ENCODE results near the gene DNAH8.
"Not testable (repeated sequence)": the region's sequence is repeated elsewhere in the genome, so short reads cannot be mapped to it uniquely, and the experiment has no call there.

DNAH8 gene

DNA sequence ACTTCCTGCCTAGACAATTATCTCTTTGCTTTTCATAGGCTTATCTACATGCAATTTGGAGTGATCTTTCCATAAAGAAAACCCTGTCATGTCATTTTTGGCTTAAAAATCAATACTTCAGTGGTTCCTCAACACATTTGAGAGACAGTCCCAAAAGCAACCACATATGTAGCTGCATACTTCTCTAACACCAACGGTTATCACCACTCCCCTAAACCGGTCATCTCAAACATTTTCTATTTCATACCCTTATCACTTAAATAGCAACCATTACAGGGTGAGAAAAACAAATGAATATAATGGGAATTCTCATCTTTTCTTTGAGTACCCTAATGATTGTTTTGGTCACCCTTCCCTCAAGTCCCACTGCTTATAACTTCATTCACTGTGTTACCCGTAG, 17.3 kb upstream of the DNAH8 start:
- no peak for DNase-seq (ENCODE audit: low read depth, low spot score)

DNA sequence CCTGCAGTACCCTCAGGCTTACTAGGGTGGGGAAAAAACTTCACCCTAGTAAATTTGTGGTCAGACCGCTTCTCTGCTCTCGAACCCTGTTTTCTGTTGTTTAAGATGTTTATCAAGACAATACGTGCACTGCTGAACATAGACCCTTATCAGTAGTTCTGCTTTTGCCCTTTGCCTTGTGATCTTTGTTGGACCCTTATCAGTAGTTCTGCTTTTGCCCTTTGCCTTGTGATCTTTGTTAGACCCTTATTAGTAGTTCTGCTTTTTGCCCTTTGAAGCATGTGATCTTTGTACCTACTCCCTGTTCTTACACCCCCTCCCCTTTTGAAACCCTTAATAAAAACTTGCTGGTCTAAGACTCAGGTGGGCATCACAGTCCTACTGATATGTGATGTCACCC, 15.4 kb upstream of the DNAH8 start:
- DNase-seq (ENCODE audit: low read depth, low spot score) = not testable (repeated sequence)

DNA sequence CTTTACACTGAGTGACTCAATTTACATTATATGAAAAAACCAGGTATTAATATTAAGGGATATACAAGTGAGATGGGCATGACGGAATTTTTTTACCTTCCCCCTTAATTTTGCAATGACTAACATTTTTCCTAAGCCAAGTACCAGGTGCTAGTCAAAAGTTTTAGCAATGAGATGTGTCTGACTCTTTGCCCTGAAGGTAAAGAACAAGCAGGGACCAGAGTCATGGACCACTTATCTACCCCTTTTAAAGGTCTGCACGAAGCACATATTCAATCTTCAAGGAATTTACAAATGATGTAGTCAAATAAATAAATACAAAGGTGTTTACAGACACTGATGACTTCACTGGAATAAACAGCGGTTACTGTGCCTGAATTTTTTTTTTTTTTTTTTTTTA, 13.6 kb upstream of the DNAH8 start:
- no peak for DNase-seq (ENCODE audit: low read depth, low spot score)

DNA sequence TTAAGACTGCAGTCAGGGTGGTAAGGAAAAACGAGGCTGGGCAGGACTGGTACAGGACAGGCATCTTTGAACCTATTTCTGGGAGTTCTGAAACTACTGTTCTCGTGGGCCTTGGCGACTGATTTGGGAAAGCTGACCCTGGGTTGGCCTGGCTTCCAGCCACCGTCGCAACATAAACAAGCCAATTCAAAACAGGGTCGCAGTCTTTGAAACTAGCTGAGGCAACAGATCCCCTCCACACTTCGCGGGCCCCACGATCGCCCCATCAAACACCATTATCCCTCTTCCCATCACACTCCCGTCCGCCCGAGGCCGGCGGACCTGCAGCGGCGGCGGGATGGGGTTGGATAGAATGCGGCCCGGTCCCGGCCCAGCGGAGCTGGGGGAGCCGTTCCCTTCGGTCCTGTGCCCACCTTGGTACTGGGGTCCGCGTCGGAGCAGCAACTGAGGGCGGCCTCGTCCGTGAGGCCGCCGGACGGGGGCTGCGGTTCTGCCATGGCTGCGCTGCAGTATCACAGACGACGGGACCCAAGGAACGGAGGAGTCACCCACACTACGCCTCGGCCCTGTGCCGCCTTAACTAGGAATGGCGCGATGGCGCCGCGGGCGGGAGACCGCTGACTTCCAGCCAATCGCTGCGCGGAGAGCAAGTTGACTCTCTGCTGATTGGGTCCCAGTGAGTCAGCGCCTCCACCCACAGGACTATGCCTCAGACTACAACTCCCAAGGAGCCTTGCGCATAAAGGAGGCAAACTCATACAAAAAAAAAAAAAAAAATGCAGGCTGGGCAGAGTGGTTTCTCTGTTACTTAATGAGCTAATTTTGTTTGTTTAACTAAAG, 12.3 kb upstream of the DNAH8 start, which contains the start of gene GLO1:
Gene GLO1 (minus strand): TSS at position 588 of the 840 bp plus-strand sequence. CDS start 91 bp downstream, at position 497.
- peak; percentile 92 for DNase-seq (ENCODE audit: low read depth, low spot score)

DNA sequence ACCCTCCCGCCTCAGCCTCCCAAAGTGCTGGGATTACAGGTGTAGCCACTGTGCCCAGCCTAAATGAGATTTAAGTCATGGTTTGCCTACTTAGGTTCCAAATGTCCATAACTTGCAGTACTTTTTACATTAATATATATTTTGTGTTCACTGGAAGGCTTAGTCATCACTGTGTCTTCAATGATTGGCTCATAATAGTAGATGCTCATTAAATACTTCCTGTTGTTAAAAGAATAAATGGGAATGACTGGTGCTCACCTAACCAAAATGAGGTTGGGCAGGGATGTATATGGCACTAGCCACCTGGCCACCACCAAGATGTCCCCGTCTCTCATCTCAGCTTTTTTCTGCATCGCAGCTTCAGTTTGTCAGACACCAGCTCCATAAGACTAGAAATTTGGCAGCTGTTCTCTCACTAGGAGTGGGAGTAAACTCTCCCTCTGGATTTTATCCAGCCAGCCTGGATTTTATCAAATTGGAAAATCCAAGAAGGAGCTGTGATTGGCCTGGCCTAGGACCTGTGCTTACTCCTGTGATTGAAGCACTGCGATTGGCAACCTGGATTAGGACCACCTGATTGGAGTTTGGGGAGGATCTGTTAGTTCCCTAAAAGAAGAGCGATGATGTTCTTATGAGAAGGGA, 11.0 kb upstream of the DNAH8 start:
- no peak for DNase-seq (ENCODE audit: low read depth, low spot score)

DNA sequence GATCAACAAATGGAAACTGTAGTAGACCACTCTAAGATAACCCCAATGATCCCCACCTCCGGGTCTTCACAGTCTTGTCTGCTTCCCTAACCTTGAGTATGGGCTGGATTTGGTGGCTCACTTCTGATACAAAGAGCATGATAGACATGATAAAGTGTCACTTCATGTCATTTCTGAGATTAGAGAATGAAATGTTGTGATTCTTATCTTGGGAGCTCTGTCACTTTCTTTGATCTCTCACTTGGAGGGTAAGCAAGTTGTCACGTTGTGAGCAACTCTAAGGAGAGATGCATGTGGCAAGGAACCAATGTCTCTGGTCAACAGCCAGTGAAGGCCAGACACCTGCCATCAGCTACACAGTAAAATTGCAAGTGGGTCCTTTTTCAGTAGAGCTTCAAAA, 9.2 kb upstream of the DNAH8 start:
- no peak for DNase-seq (ENCODE audit: low read depth, low spot score)

DNA sequence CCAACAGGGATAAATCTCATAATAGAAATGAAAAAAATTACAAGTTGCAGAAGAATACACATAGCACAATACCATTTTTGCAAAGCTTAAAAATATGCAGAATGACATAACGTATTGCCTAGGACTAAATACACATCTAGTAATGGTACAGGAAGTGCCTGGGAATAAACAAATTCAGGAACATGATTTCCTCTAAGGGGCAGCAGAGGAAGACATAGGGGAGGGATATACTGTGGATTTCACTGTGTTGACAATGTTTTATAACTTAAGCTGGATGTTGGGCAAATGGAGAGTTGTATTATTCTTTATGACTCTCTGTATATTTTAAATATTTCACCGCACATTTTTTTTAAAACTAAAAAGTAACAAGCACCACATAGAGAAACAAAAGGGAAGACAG, 6.6 kb upstream of the DNAH8 start:
- no peak for DNase-seq (ENCODE audit: low read depth, low spot score)

DNA sequence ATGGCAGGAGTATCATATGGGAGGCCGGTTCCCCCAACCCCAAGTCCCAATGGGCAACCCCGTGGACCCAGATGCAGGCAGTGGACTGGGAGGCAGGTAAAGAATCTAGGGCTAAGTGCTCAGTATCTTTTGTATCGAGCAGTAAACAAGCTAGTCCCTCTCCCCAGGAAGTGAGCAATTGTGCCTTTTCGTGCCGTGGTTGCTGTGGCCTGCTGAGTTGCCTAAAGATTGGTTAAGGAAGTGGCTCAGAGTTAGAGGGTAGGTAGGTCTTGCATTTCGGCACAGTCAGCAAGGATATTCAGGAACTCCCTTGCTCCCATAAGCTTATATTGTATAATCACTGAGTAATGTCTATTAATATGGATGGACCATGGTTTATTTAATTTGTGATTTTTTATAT, 1.3 kb upstream of the DNAH8 start:
- DNase-seq (ENCODE audit: low read depth, low spot score) = no peak

DNA sequence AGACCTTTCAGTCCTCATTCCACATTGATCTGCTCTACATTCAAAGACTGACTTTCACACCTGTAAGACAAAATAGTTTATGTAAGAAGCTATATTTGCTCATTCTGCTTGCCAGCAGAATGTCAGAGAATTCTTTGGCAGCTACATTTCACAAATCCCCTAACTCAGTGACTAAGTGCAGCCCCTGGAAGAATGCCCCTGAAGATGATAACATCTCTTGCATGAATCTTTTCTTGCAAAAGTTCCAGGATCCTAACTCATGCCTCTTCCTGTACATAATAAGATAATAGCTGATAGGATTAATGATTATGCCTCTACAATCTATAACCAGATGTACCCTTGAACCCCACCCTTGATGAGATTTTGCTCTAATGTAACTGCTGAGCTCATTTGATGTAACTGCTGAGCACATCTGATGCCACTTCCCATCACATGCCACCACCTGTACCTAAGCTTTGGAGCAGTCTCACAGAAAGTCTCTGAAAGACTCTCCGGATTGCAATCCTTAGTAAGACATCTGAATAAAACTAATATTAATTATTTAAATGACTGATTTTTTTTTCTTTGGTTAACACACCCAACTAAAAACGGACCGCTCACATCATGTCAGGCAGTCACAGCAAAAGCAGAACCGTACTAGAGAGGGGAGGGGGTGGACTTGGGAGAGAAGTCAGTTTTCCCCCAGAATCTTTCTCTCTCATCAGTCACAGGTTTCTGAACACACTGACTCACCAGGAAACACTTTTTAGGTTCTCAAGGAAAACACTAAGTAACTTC, 684 bp upstream of the DNAH8 start:
- DNase-seq (ENCODE audit: low read depth, low spot score) = no peak

DNA sequence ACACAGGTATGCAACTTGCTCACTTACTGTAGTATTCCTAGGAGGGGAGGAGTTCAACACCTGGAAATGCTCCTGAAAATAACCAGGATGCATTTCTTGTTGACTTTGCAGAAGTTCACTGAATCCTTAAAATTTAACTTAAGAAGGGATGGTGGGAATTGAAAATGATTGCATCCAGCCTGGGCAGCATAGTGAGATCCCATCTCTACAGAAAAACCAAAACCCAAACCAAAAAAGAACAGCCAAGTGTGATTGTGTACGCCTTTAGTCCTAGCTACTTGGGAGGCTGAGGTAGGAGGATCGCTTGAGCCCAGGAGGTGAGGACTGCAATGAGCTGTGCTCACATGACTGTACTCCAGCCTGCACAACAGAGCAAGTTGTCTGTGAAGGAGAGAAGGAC, 1.7 kb downstream of the DNAH8 start:
- no peak for DNase-seq (ENCODE audit: low read depth, low spot score)

DNA sequence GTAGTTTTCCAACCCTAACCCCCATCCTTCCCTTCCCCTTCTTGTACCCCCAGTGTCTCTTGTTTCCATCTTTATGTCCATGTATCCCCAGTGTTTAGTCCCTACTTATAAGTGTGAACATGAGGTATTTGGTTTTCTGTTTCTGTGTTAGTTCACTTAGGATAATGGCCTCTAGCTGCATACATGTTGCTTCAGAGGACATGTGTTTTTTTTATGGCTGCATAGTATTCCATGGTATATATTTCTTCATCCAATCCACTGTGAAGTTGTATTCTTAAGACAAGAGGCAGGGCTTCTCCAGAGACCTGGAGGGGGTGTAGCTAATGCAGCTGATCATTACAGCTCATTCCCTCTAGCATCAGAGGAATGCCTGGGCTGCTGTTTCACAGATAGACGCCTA, 4.2 kb downstream of the DNAH8 start:
- DNase-seq (ENCODE audit: low read depth, low spot score) = no peak

DNA sequence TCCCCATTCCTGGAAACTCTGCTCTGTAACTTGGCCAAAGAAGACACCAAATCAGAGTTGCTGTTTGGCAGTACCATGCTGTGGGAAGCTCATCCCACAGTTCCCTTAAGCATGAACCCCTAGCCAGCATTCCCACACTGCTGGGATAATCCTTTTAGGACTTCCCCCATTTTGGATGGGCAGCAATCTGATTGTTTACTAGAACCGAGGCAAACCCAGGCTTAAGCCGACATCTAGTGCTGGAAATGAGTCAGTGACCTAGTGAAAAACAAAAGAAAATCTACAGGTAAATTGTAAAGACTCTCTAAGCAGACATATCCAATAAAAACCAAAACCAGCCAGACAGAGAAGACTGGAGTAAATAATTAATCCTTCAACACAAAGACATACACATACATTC, 5.2 kb downstream of the DNAH8 start:
- no peak for DNase-seq (ENCODE audit: low read depth, low spot score)

DNA sequence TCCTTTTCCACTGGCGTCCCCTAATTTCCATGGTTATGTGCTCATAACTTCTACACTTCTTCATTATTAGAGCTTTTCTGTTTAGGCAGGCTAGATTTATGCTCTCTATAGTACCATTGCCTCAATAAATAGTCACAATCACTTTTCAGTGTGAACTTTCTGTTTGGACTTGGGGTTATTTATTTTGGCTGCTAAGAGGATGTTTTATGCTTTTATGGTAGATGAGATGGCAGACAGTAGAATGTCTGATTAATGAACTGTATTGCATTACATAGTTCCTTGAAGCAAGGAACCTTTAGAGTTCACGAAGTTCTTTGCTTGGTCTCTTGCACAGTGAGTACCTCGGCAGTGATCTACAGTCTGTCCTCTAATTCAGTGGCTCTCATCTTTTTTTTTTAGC, 6.9 kb downstream of the DNAH8 start:
- DNase-seq (ENCODE audit: low read depth, low spot score) = no peak

DNA sequence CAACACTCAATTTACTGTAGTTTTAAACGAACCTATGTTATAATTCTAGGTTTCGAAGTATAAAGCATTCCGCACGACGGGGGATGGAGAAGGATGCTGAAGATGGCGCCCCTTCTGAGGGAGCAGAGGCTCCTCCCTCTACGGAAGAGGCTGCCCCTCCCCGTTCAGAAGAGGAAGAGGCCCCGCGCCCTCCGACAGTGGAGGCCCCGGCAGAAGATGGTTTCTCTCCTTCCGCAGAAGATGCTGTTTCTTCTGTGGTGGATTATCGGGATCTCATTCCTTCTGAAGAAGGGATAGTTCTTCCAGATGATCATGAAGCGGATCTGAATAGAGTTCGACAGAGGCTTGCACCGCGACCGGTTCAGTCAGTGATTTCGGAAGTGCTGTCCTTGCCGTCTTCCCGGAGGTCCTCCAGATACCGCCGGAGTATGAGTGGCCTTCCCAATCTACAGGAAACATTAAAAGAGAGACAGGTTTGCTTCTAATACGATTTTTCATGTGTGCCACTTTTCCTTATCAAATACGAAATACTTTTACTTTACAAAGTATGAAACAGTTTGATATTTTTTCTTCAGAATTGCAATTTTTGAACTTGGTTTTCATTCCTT, 7.7 kb downstream of the DNAH8 start:
- DNase-seq (ENCODE audit: low read depth, low spot score) = no peak

DNA sequence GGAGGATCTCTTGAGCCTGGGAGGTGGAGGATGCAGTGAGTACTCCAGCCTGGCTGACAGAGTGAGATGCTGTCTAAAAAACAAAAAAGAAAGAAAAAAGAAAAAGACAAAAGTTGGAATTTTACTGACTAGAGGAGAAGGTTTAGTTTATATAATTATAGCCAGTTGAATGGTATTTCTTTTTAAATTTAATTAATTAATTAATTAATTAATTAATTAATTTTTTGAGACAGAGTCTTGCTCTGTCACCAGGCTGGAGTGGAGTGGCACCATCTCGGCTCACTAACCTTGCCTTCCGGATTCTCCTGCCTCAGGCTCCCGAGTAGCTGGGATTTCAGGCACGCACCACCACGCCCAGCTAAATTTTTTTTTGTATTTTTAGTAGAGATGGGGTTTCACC, 8.7 kb downstream of the DNAH8 start:
- no peak for DNase-seq (ENCODE audit: low read depth, low spot score)

DNA sequence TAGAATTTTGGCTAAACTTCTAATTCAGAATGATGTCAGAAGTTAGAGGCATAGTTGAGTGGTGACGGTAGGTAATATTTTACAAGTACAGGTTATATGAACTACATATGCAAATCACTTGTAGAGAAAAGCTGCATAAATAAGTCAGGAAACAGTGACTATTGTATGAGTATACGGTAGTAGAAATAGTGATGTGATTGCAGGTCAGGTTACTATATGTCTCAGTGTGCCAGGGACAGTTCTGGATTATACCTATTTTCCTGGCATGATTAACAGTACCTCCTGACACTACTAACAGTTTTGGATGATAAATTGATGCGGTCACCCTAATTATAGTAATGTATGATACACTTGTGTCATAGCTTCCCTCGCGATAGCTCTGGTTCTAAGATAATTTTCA, 9.2 kb downstream of the DNAH8 start:
- no peak for DNase-seq (ENCODE audit: low read depth, low spot score)

DNA sequence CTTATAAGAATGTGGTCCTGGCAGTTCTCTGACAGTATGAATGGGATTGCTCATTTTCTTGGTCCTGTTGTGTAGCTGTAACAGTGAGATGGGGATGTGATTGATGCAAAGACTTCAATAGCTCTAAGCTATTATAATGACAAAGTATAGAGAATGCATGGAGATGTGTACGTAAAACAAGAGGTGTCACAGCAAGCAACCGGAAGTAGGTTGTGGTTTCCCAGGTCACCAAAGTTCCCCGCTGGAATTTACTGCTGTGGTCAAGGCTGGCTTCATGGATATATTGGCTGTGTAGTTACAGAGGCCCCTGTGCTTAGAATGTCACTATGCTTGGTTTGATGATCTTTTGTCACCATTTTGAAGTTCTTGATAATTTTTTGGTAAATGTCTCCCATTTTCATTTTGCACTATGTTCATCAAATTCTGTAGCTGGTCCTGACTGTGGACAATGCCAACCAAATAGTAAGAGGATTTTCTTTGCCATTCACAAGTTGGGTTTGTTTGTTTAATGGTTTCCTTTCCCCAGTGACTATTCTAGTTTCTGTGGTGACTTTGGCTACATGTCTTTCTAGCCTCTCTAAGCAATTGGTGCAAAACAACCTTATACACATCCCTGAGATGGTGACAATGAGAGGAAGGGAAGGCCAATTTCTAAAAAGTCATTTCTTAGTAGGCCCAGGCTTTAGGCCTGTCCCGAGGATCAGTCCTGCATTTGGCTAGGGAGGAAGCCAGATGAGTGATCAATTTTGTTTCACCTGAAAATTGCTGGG, 10.5 kb downstream of the DNAH8 start:
- no peak for DNase-seq (ENCODE audit: low read depth, low spot score)

DNA sequence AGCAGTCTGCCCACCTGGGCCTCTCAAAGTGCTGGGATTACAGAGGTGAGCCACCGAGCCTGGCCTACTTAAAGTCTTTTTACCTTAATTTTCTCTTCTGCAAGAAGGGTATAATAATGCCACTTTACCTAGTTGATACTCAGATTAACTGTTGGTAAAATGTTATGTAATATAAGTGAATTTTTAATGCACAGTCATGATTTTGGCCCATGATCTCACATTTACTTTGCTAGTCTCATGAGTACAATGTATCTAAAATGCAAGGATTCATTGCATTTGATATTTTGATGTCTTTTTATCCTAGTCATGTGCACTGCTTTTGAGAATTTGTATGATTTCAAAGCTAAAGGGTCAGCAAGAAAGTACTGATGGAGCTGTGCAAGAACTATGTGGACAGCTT, 13.1 kb downstream of the DNAH8 start:
- no peak for DNase-seq (ENCODE audit: low read depth, low spot score)

DNA sequence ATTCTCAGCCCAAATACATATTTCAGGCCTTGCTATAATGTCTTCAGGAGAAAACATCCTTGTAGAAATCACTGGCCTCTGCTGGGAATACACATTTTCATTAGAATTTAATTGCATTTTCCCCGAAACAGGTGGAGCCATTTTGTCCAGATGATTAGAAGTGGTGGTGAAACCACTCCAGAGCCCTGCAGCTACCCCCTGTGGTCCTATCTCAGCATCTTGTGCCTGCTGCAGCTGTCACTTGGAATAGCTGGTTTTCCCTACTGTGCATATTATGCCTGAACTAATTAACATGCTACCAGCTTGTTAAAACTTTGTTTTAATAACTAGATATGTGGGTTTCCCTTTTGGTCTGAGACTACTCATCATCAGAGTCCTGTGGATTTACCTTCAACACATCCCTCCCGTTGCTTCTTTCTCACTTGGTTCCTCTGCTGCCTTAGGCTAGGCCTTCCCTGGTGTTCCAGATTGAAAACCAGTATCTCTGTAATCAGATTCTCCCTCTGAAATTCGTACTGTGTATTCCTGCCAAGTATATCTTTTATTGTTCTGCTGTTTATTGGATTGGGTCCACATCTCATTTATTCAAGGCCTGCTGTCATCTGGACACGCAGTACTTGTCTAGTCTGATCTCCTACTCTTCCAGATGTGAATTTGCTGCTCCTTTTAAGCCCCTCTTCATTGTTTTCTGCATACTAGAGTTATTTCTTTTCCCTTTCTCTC, 15.2 kb downstream of the DNAH8 start:
- no peak for DNase-seq (ENCODE audit: low read depth, low spot score)

DNA sequence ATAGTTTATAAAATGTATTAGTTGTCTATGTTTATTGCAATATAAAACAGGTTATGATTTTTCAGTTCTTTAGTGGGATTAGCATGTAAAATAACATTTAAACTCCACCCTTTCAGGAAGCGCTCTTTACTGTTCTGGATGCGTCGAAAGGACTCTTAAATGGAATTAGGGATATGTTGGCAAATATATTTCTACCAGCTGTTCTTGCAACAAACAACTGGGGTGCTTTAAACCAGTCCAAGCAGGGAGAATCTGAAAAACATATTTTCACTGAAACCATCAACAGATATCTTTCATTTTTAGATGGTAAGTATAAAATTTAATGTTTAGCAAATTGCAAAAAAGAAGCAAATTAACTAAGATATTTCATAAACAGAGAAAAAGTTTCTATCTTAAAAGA, 21.8 kb downstream of the DNAH8 start:
- no peak for DNase-seq (ENCODE audit: low read depth, low spot score)

DNA sequence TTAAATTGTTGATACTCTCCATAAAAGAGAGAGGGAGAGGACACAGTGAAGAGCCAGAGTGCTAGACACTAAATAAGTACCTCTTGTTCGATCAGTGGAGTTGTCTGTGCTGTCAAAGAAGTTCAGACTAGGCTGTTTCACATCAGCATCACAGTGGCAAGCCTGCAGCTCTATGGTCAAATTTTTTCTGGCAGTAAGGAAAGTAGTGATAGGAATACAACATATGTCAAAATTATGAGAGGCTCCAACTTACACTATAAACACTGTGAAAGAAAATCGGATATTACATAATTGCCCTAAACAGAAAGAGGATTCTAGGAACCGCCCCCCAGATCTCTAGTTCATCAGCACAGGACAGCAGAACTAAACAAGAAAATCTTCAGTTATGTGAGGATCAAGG, 23.1 kb downstream of the DNAH8 start:
- DNase-seq (ENCODE audit: low read depth, low spot score) = no peak

All from activated CD4-positive, CD25-positive, alpha-beta regulatory T cell treated with anti-CD3 and anti-CD28 coated beads, Interleukin-2, amount 50 U/mL, for 16 hours (primary cell).